ENCODE results near the gene SMURF2. TPM values are rescaled to one million over a fixed set of nuclear protein-coding genes. Genes with fewer than 3 reads are reported as not detected.

Gene SMURF2
- total and polyA plus RNA-seq, 8 donors, result 2.6 to 54.3 (median 17.2) TPM

GRCh38 chr17:64648234-64648633, 13.9 kb downstream of the SMURF2 start:
- peaks cover 0 to 55% (median 26%) of the 10 kb centered on the region in 4 donors for H3K4me1 ChIP-seq
- H3K36me3 ChIP-seq, result peaks cover 0 to 10% (median 3%) of the 10 kb centered on the region in 4 donors
- no peak for TF ChIP-seq POLR2A (IDR thresholded peaks at IDR 0.05)
- intact Hi-C loops (cut with DNase I; ENCODE audit: low total_unique reads), result no loop called here
- H3K27ac ChIP-seq, result no peak overlapping the region
- H3K9me3 ChIP-seq, result no peaks in the 10 kb centered on the region
- no peak for DNase-seq
- no peaks in the 10 kb centered on the region for H3K27me3 ChIP-seq
- no peak overlapping the region for H3K4me3 ChIP-seq
- WGBS, 5 donors, result 67 to 89% (median 76%) methylated on average over 1 of the region's 1 CpG

GRCh38 chr17:64647817-64648216, 14.3 kb downstream of the SMURF2 start:
- Histone ChIP-seq H3K4me1 (peaks cover 0 to 51% (median 25%) of the 10 kb centered on the region in 4 donors), H3K4me3 (no peak overlapping the region), H3K9me3 (no peaks in the 10 kb centered on the region), H3K36me3 (peaks cover 0 to 10% (median 4%) of the 10 kb centered on the region in 4 donors), H3K27me3 (no peaks in the 10 kb centered on the region), H3K27ac (no peak overlapping the region)
- no peak for TF ChIP-seq CTCF (IDR thresholded peaks at IDR 0.05)
- no peak for DNase-seq
- WGBS, 5 donors, result 73 to 100% (median 92%) methylated on average over 1 of the region's 1 CpG
- intact Hi-C loops (cut with DNase I; ENCODE audit: low total_unique reads), result no loop called here

GRCh38 chr17:64639516-64639915, 22.6 kb downstream of the SMURF2 start:
- Histone ChIP-seq H3K27ac (no peak overlapping the region), H3K27me3 (no peaks in the 10 kb centered on the region), H3K9me3 (no peaks in the 10 kb centered on the region), H3K36me3 (peaks cover 0 to 15% (median 4%) of the 10 kb centered on the region in 4 donors), H3K4me3 (no peak overlapping the region), H3K4me1 (peaks cover 16 to 45% (median 32%) of the 10 kb centered on the region in 4 donors)
- no peak for DNase-seq
- intact Hi-C loops (cut with DNase I; ENCODE audit: low total_unique reads), result no loop called here
- TF ChIP-seq EP300 (IDR thresholded peaks at IDR 0.05), result no peak
- TF ChIP-seq CTCF (IDR thresholded peaks at IDR 0.05), result no peak
- TF ChIP-seq POLR2AphosphoS5 (IDR thresholded peaks at IDR 0.05), result no peak
- WGBS, 5 donors, result 91 to 98% (median 95%) methylated on average over 4 of the region's 4 CpGs

- peaks cover 0 to 14% (median 4%) of the 10 kb centered on the region in 4 donors for H3K36me3 ChIP-seq
- 65 to 87% (median 76%) methylated on average over 2 of the region's 2 CpGs for whole genome bisulfite sequencing, 5 donors
- no peak for DNase-seq
- TF ChIP-seq POLR2AphosphoS5 (IDR thresholded peaks at IDR 0.05), result no peak
- TF ChIP-seq POLR2A (IDR thresholded peaks at IDR 0.05), result no peak
- no peak for TF ChIP-seq CTCF (IDR thresholded peaks at IDR 0.05)
- no peak for TF ChIP-seq EP300 (IDR thresholded peaks at IDR 0.05)
- H3K27ac ChIP-seq, result no peak overlapping the region
- no peaks in the 10 kb centered on the region for H3K9me3 ChIP-seq
- H3K27me3 ChIP-seq, result no peaks in the 10 kb centered on the region
- peaks cover 16 to 51% (median 34%) of the 10 kb centered on the region in 4 donors for H3K4me1 ChIP-seq
- intact Hi-C loops (cut with DNase I; ENCODE audit: low total_unique reads), result no loop called here
- H3K4me3 ChIP-seq, result no peak overlapping the region
Observed at GRCh38 chr17:64638552-64639203, 23.4 kb downstream of the SMURF2 start.

- Histone ChIP-seq H3K4me3 (no peak overlapping the region), H3K9me3 (no peaks in the 10 kb centered on the region), H3K4me1 (peaks cover 8 to 65% (median 34%) of the 10 kb centered on the region in 4 donors), H3K27me3 (no peaks in the 10 kb centered on the region), H3K27ac (no peak overlapping the region), H3K36me3 (peaks cover 0 to 5% (median 4%) of the 10 kb centered on the region in 4 donors)
- WGBS, 5 donors, result 60 to 70% (median 65%) methylated on average over 1 of the region's 1 CpG
- no peak for DNase-seq
- intact Hi-C loops (cut with DNase I; ENCODE audit: low total_unique reads), result no loop called here
- TF ChIP-seq CTCF (IDR thresholded peaks at IDR 0.05) (no peak), POLR2AphosphoS5 (IDR thresholded peaks at IDR 0.05) (no peak), EP300 (IDR thresholded peaks at IDR 0.05) (no peak), POLR2A (IDR thresholded peaks at IDR 0.05) (no peak)
Observed at GRCh38 chr17:64635647-64636305, 26.3 kb downstream of the SMURF2 start.
